Measurements from ENCODE around the gene TMC4. TPM values are rescaled to one million over a fixed set of nuclear protein-coding genes. Genes with fewer than 3 reads are reported as not detected.

TMC4 gene
- total and polyA plus RNA-seq, 7 experiments from 2014 or later, result 0.20 to 5.9 (median 1.1) TPM; not detected in 3

- Mint-ChIP-seq H3K27me3 (no peaks in the 10 kb centered on the region), H3K4me3 (no peak overlapping the region), H3K9me3 (no peaks in the 10 kb centered on the region), H3K4me1 (peaks cover 0 to 2% (median 0%) of the 10 kb centered on the region in 7 donors), H3K36me3 (peaks cover 0 to 17% (median 5%) of the 10 kb centered on the region in 5 donors), H3K27ac (no peak overlapping the region)
- POLR2A ChIA-PET, result no interaction called here
- intact Hi-C loops (cut with micrococcal nuclease), result no loop called here
- H3K4me1 ChIP-seq (ENCODE audit: control insufficient read depth in 2 of 2, insufficient read depth in 2 of 2, low read length in 2 of 2), result no peaks in the 10 kb centered on the region
- no peaks in the 10 kb centered on the region for H3K9me3 ChIP-seq (ENCODE audit: control insufficient read depth in 2 of 3, low read length in 3 of 3)
- H3K27ac ChIP-seq (ENCODE audit: low read depth, low read length), result no peak overlapping the region
- H3K4me3 ChIP-seq (ENCODE audit: low read length), result no peak overlapping the region
- no peaks in the 10 kb centered on the region for H3K27me3 ChIP-seq (ENCODE audit: control insufficient read depth in 2 of 2, insufficient read depth in 2 of 2, low read length in 2 of 2)
- CTCF ChIA-PET, result no interaction called here
- peak; percentile 64 for ATAC-seq
- no peak for DNase-seq
- H3K36me3 ChIP-seq (ENCODE audit: control insufficient read depth in 2 of 3, insufficient read depth in 3 of 3, low read length in 3 of 3), result peaks cover 0 to 18% (median 2%) of the 10 kb centered on the region in 3 experiments
Observed at GRCh38 chr19:54179921-54180461, 7.0 kb upstream of the TMC4 start.

DNA sequence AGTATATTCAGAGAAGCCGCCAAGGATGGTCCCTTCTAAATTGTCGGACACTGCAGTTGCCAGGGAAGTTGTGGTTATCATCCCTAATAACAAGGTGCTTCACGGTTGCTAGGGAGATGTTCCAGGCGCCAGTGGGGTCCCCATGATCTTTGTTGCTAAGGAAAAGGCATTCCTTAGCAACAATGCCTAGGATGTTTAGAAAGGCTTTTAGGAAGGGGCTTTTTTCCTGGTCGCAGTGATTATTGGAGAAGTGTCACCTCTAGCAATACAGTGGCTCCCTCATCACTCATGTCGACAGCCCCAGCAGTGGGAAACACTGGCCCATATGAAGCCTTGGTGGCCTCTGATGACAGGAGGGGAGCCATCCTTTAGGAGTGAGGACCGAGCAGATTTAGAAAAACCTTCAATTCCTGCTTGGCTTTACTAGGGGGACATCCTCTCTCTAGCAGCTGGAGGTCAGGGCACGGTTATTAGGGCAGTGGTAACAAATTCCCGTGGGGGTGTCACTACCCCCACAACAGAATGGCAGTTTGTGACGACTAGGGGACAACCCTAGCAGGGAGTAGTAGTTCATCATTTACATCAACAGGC lies 6.4 kb upstream of the TMC4 start:
- intact Hi-C loops (cut with micrococcal nuclease), result no loop called here
- H3K4me1 ChIP-seq (ENCODE audit: control insufficient read depth in 2 of 2, insufficient read depth in 2 of 2, low read length in 2 of 2), result no peaks in the 10 kb centered on the region
- no peak overlapping the region for H3K4me3 ChIP-seq (ENCODE audit: low read length)
- no peaks in the 10 kb centered on the region for H3K9me3 ChIP-seq (ENCODE audit: control insufficient read depth in 2 of 3, low read length in 3 of 3)
- CTCF ChIA-PET, result interaction anchor here (0.6 kb wide), 1 partner anchor 9 kb away, joined by 3 read pairs; no protein-coding TSS in a partner anchor
- Mint-ChIP-seq H3K4me3 (no peak overlapping the region), H3K27me3 (no peaks in the 10 kb centered on the region), H3K9me3 (no peaks in the 10 kb centered on the region), H3K4me1 (peaks cover 0 to 7% (median 0%) of the 10 kb centered on the region in 7 donors), H3K36me3 (peaks cover 0 to 17% (median 5%) of the 10 kb centered on the region in 5 donors), H3K27ac (peak overlapping the region in 1 of 9 donors; percentile 49)
- ATAC-seq (no peak), DNase-seq (no peak)
- H3K27me3 ChIP-seq (ENCODE audit: control insufficient read depth in 2 of 2, insufficient read depth in 2 of 2, low read length in 2 of 2), result no peaks in the 10 kb centered on the region
- H3K27ac ChIP-seq (ENCODE audit: low read depth, low read length), result no peak overlapping the region
- POLR2A ChIA-PET, result no interaction called here
- H3K36me3 ChIP-seq (ENCODE audit: control insufficient read depth in 2 of 3, insufficient read depth in 3 of 3, low read length in 3 of 3), result peaks cover 0 to 18% (median 2%) of the 10 kb centered on the region in 3 experiments

GRCh38 chr19:54178581-54179261 lies 5.8 kb upstream of the TMC4 start:
- ChIA-PET POLR2A (no interaction called here), CTCF (interaction anchor here (0.6 kb wide), 1 partner anchor 9 kb away, joined by 3 read pairs; no protein-coding TSS in a partner anchor)
- Mint-ChIP-seq H3K27me3 (no peaks in the 10 kb centered on the region), H3K9me3 (no peaks in the 10 kb centered on the region), H3K4me3 (no peak overlapping the region), H3K4me1 (peaks cover 0 to 7% (median 0%) of the 10 kb centered on the region in 7 donors), H3K36me3 (peaks cover 0 to 17% (median 5%) of the 10 kb centered on the region in 5 donors), H3K27ac (peak overlapping the region in 1 of 9 donors; percentile 49)
- peak; percentile 93 for ATAC-seq
- Histone ChIP-seq H3K9me3 (ENCODE audit: control insufficient read depth in 2 of 3, low read length in 3 of 3) (no peaks in the 10 kb centered on the region), H3K27me3 (ENCODE audit: control insufficient read depth in 2 of 2, insufficient read depth in 2 of 2, low read length in 2 of 2) (no peaks in the 10 kb centered on the region), H3K27ac (ENCODE audit: low read depth, low read length) (no peak overlapping the region), H3K4me1 (ENCODE audit: control insufficient read depth in 2 of 2, insufficient read depth in 2 of 2, low read length in 2 of 2) (no peaks in the 10 kb centered on the region), H3K4me3 (ENCODE audit: low read length) (no peak overlapping the region), H3K36me3 (ENCODE audit: control insufficient read depth in 2 of 3, insufficient read depth in 3 of 3, low read length in 3 of 3) (peaks cover 0 to 18% (median 2%) of the 10 kb centered on the region in 3 experiments)
- intact Hi-C loops (cut with micrococcal nuclease), result loop anchor here (1.0 kb wide), 1 partner anchor 11 kb away; the partner anchor contains the start of gene MBOAT7 (in 2 of the 2)
- peak in 5 of 9 donors; percentile 34 to 48 (median 46) for DNase-seq

- no peak for DNase-seq
- H3K36me3 ChIP-seq (ENCODE audit: control insufficient read depth in 2 of 3, insufficient read depth in 3 of 3, low read length in 3 of 3), result peaks cover 0 to 10% (median 0%) of the 10 kb centered on the region in 3 experiments
- peaks cover 0 to 7% (median 0%) of the 10 kb centered on the region in 7 donors for H3K4me1 Mint-ChIP-seq
- H3K27me3 ChIP-seq (ENCODE audit: control insufficient read depth in 2 of 2, insufficient read depth in 2 of 2, low read length in 2 of 2), result no peaks in the 10 kb centered on the region
- intact Hi-C loops (cut with micrococcal nuclease), result no loop called here
- H3K9me3 ChIP-seq (ENCODE audit: control insufficient read depth in 2 of 3, low read length in 3 of 3), result no peaks in the 10 kb centered on the region
- no peak for ATAC-seq
- no peaks in the 10 kb centered on the region for H3K4me1 ChIP-seq (ENCODE audit: control insufficient read depth in 2 of 2, insufficient read depth in 2 of 2, low read length in 2 of 2)
- H3K9me3 Mint-ChIP-seq, result no peaks in the 10 kb centered on the region
- no peak overlapping the region for H3K4me3 Mint-ChIP-seq
- peak overlapping the region in 1 of 9 donors; percentile 18 for H3K27ac Mint-ChIP-seq
- H3K36me3 Mint-ChIP-seq, result peaks cover 0 to 14% (median 5%) of the 10 kb centered on the region in 5 donors
- POLR2A ChIA-PET, result interaction anchor here (0.6 to 2.2 kb wide), 4 partner anchors 13 to 17 kb away, joined by 4 to 7 read pairs (median 5); partner anchors contain the start of genes LENG1 and TSEN34
- H3K27me3 Mint-ChIP-seq, result no peaks in the 10 kb centered on the region
- no peak overlapping the region for H3K4me3 ChIP-seq (ENCODE audit: low read length)
- no peak overlapping the region for H3K27ac ChIP-seq (ENCODE audit: low read depth, low read length)
- CTCF ChIA-PET, result interaction anchor here (1.0 to 1.1 kb wide), 2 partner anchors 57 to 92 kb away, joined by 4 to 7 read pairs; no protein-coding TSS in a partner anchor
Observed at GRCh38 chr19:54173951-54174834, 1.2 kb upstream of the TMC4 start.

DNA sequence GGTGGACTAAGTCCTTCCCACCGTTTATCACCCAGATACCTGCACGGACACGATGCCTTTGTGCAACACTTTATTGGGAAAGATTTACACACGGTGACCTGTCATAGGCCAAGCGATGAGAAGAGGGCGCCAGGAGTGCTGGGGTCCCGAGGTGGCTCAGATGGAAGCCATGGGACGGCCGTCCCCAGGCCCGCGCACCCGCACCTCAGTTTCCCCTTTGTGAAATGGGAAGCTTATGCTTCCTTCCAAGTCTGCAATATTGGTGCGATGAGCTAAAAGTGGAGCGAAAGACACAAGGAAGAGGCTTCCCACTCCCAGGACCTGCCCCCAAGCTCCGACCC lies 369 bp upstream of the TMC4 start:
- intact Hi-C loops (cut with micrococcal nuclease), result no loop called here
- H3K36me3 Mint-ChIP-seq, result peaks cover 0 to 8% (median 3%) of the 10 kb centered on the region in 5 donors
- no peak overlapping the region for H3K27ac ChIP-seq (ENCODE audit: low read depth, low read length)
- CTCF ChIA-PET, result interaction anchor here (1.0 to 1.1 kb wide), 2 partner anchors 58 to 93 kb away, joined by 4 to 7 read pairs; no protein-coding TSS in a partner anchor
- H3K4me3 ChIP-seq (ENCODE audit: low read length), result no peak overlapping the region
- no peak for DNase-seq
- H3K36me3 ChIP-seq (ENCODE audit: control insufficient read depth in 2 of 3, insufficient read depth in 3 of 3, low read length in 3 of 3), result peaks cover 0 to 8% (median 0%) of the 10 kb centered on the region in 3 experiments
- no peak for ATAC-seq
- H3K4me3 Mint-ChIP-seq, result no peak overlapping the region
- peaks cover 0 to 7% (median 2%) of the 10 kb centered on the region in 7 donors for H3K4me1 Mint-ChIP-seq
- no peaks in the 10 kb centered on the region for H3K9me3 ChIP-seq (ENCODE audit: control insufficient read depth in 2 of 3, low read length in 3 of 3)
- H3K4me1 ChIP-seq (ENCODE audit: control insufficient read depth in 2 of 2, insufficient read depth in 2 of 2, low read length in 2 of 2), result peaks cover 2% of the 10 kb centered on the region in 2 donors
- H3K27me3 ChIP-seq (ENCODE audit: control insufficient read depth in 2 of 2, insufficient read depth in 2 of 2, low read length in 2 of 2), result no peaks in the 10 kb centered on the region
- no peaks in the 10 kb centered on the region for H3K27me3 Mint-ChIP-seq
- no peaks in the 10 kb centered on the region for H3K9me3 Mint-ChIP-seq
- H3K27ac Mint-ChIP-seq, result no peak overlapping the region
- POLR2A ChIA-PET, result interaction anchor here (1.5 to 2.2 kb wide), 3 partner anchors 14 to 18 kb away, joined by 4 to 7 read pairs (median 6); partner anchors contain the start of genes LENG1 and TSEN34
